HepG2 (cell line): ENCODE results near the gene TMCC1. TPM values are rescaled to one million over a fixed set of nuclear protein-coding genes. Genes with fewer than 3 reads are reported as not detected.

Source experiments
- CSRNP1 ChIP-seq: sonication (generic); formaldehyde crosslinking; IDR thresholded peaks from 2 replicates; pipeline ENCODE4 v1.8.1; 2023; ENCODE audit warnings: mild to moderate bottlenecking, missing genetic modification reagents
- FOXP1 ChIP-seq, 2 experiments: fragments of 450-650 bp in 1 of 2; IDR thresholded peaks; 2 replicates each; pipeline ENCODE4 v1.6.1; 2017 to 2018; ENCODE audit warnings: antibody characterized with exemption in 1 of 2
- SKIL ChIP-seq: sonication (generic); formaldehyde crosslinking; IDR thresholded peaks from 2 replicates; pipeline ENCODE4 v1.8.0; 2022; ENCODE audit warnings: missing genetic modification reagents, mild to moderate bottlenecking, moderate library complexity, borderline replicate concordance
- SP5 ChIP-seq: IDR thresholded peaks from 2 replicates; pipeline ENCODE4 v1.6.1; 2016; ENCODE audit warnings: low read depth, borderline replicate concordance
- SRSF4 ChIP-seq: fragments of 200-400 bp; formaldehyde crosslinking; IDR thresholded peaks from one replicate; pipeline ENCODE4 v1.6.1; 2018; ENCODE audit warnings: mild to moderate bottlenecking, low read depth, low read length, moderate library complexity; ENCODE audit not compliant: poor library complexity, severe bottlenecking
- THAP11 ChIP-seq: IDR thresholded peaks from 2 replicates; pipeline ENCODE4 v1.6.1; 2016; ENCODE audit warnings: missing biosample characterization, missing genetic modification reagents
- ZNF276 ChIP-seq: sonication (generic); formaldehyde crosslinking; IDR thresholded peaks from 2 replicates; pipeline ENCODE4 v1.4.0; 2020; ENCODE audit warnings: mild to moderate bottlenecking, low read depth, missing genetic modification reagents
- ZNF282 ChIP-seq: fragments of 450-650 bp; IDR thresholded peaks from 2 replicates; pipeline ENCODE4 v1.6.1; 2018; ENCODE audit not compliant: partially characterized antibody
- ZNF552 ChIP-seq: sonication (generic); formaldehyde crosslinking; IDR thresholded peaks from 2 replicates; pipeline ENCODE4 v1.9.0; 2022; ENCODE audit warnings: missing genetic modification reagents, mild to moderate bottlenecking, borderline replicate concordance
- ZNF709 ChIP-seq: sonication (generic); formaldehyde crosslinking; IDR thresholded peaks from 2 replicates; pipeline ENCODE4 v1.5.0; 2020; ENCODE audit warnings: mild to moderate bottlenecking, missing genetic modification reagents
- ZNF788 ChIP-seq: sonication (generic); formaldehyde crosslinking; IDR thresholded peaks from 2 replicates; pipeline ENCODE4 v1.5.0; 2020; ENCODE audit warnings: mild to moderate bottlenecking, missing genetic modification reagents, borderline replicate concordance
- ZNF883 ChIP-seq: sonication (generic); formaldehyde crosslinking; IDR thresholded peaks from 2 replicates; pipeline ENCODE4 v1.5.1; 2020; ENCODE audit warnings: mild to moderate bottlenecking, missing genetic modification reagents; ENCODE audit errors: not compliant biosample characterization
- polyA plus RNA-seq, 8 experiments: library from polyadenylated mRNA; depleted of rRNA in 3 of 8; stranded (reverse) in 7 of 8; unstranded in 1 of 8; fragments of >200 nt; fragmentation: Illumina TruSeq in 4 of 8; extraction: Trizol in 4 of 8; gene quantifications; 2 replicates each; pipeline versions ENCODE4 v1.2.1 to v1.2.3, GENCODE V29; 2011 to 2016; ENCODE audit warnings: low read depth in 4 of 8, missing spikeins in 1 of 8, mixed read lengths in 1 of 8; ENCODE audit not compliant: insufficient read depth in 1 of 8
- total RNA-seq, 5 experiments: library from RNA; depleted of rRNA; stranded (reverse); fragments of >200 nt; fragmentation: Illumina TruSeq; extraction: Trizol; gene quantifications; 2 replicates each; pipeline ENCODE4 v1.2.3, GENCODE V29; 2016; ENCODE audit warnings: low read depth in 1 of 5
- TF ChIP-seq, protein P1 (sequence below): sonication (generic); formaldehyde crosslinking; IDR thresholded peaks from 2 replicates; pipeline ENCODE4 v1.4.0; 2020; ENCODE audit warnings: missing genetic modification reagents, mild to moderate bottlenecking, borderline replicate concordance
- TF ChIP-seq, protein P2 (sequence below): IDR thresholded peaks from 2 replicates; pipeline ENCODE4 v1.6.1; 2016; ENCODE audit warnings: missing compliant biosample characterization, missing genetic modification reagents, borderline replicate concordance
- TF ChIP-seq, protein P3 (sequence below): sonication (generic); formaldehyde crosslinking; conservative IDR thresholded peaks from 2 replicates; pipeline ENCODE4 v1.8.1; 2023; ENCODE audit warnings: missing genetic modification reagents

The TMCC1 gene
- total and polyA plus RNA-seq, 2 of the 13 experiments (the other 11 are each of a cell fraction or from before 2014, with no cell fraction given), result 12.1 to 264 TPM

DNA sequence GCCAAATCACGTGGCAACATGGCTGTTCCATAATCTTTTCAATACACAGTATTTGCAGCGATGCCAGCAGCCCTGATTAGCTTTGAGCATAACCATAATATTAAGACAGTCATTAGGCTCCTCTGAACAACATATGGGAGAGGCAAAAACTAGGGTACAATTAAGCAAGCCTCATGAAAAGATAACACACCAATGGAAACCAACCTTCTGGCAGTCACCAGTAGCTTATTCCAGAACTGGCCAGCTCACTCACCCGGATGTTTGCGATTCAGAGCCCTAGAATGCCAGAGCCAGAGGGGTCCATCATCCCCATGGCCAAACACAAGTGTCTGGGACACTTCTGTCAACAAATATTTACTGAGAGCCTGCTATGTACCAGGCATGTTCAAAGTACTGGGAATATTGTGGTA lies 238.2 kb downstream of the TMCC1 start (continued):
- no peak for TF ChIP-seq ZNF883 (CRISPR knock-in tag)
- no peak for TF ChIP-seq ZNF282
- no peak for TF ChIP-seq SKIL (CRISPR knock-in tag)
- TF ChIP-seq SP5 (CRISPR knock-in tag), result no peak
- TF ChIP-seq, protein P1, sequence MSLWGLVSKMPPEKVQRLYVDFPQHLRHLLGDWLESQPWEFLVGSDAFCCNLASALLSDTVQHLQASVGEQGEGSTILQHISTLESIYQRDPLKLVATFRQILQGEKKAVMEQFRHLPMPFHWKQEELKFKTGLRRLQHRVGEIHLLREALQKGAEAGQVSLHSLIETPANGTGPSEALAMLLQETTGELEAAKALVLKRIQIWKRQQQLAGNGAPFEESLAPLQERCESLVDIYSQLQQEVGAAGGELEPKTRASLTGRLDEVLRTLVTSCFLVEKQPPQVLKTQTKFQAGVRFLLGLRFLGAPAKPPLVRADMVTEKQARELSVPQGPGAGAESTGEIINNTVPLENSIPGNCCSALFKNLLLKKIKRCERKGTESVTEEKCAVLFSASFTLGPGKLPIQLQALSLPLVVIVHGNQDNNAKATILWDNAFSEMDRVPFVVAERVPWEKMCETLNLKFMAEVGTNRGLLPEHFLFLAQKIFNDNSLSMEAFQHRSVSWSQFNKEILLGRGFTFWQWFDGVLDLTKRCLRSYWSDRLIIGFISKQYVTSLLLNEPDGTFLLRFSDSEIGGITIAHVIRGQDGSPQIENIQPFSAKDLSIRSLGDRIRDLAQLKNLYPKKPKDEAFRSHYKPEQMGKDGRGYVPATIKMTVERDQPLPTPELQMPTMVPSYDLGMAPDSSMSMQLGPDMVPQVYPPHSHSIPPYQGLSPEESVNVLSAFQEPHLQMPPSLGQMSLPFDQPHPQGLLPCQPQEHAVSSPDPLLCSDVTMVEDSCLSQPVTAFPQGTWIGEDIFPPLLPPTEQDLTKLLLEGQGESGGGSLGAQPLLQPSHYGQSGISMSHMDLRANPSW (CRISPR knock-in tag), result peak; percentile 25; the same call in 1 of the 2 replicates
- TF ChIP-seq, protein P2, sequence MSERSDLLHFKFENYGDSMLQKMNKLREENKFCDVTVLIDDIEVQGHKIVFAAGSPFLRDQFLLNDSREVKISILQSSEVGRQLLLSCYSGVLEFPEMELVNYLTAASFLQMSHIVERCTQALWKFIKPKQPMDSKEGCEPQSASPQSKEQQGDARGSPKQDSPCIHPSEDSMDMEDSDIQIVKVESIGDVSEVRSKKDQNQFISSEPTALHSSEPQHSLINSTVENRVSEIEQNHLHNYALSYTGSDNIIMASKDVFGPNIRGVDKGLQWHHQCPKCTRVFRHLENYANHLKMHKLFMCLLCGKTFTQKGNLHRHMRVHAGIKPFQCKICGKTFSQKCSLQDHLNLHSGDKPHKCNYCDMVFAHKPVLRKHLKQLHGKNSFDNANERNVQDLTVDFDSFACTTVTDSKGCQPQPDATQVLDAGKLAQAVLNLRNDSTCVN (CRISPR knock-in tag), result peak; percentile 97
- no peak for TF ChIP-seq ZNF788 (CRISPR knock-in tag)
- TF ChIP-seq, protein P3, sequence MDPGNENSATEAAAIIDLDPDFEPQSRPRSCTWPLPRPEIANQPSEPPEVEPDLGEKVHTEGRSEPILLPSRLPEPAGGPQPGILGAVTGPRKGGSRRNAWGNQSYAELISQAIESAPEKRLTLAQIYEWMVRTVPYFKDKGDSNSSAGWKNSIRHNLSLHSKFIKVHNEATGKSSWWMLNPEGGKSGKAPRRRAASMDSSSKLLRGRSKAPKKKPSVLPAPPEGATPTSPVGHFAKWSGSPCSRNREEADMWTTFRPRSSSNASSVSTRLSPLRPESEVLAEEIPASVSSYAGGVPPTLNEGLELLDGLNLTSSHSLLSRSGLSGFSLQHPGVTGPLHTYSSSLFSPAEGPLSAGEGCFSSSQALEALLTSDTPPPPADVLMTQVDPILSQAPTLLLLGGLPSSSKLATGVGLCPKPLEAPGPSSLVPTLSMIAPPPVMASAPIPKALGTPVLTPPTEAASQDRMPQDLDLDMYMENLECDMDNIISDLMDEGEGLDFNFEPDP (CRISPR knock-in tag), result no peak
- no peak for TF ChIP-seq FOXP1 (IDR thresholded peaks at IDR 0.05)
- peak; percentile 59 for TF ChIP-seq FOXP1 (CRISPR knock-in tag; IDR thresholded peaks at IDR 0.05)
- 0 out of 2 replicates have a peak, but pooled peaks have one; percentile 56 for TF ChIP-seq ZNF709 (CRISPR knock-in tag)
- no peak for TF ChIP-seq SRSF4
- TF ChIP-seq ZNF552 (CRISPR knock-in tag), result no peak
- TF ChIP-seq CSRNP1 (CRISPR knock-in tag), result no peak
- TF ChIP-seq ZNF276, result no peak
- no peak for TF ChIP-seq THAP11 (CRISPR knock-in tag)
